ENCODE data around the gene UPF2. TPM values are rescaled to one million over a fixed set of nuclear protein-coding genes. Genes with fewer than 3 reads are reported as not detected.

UPF2 gene
- total RNA-seq, 4 donors from 2014 or later: 22.8 to 36.3 (median 26.6) TPM

DNA sequence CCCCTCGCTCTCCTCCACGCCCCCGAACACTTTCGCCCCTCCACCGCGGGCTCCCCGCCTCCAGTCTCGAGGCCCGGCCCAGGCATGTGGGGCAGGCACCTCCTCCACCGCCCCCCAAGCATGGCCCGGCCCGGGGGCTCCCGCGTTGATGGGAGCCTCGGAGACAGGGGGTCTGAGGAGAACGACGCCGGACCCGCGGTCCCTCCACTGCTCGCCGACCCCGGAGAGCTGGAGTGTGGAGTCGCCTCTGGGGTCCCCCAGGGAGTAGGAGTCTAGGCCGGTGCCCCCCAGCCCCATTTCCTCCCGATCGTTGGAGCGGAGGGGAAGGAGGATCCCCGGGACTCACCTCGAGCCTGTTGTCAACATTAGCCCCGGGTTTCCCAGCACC lies 206 bp downstream of the UPF2 start:
- peak in 1 of 2 donors; percentile 65 for TF ChIP-seq POLR2A (IDR thresholded peaks at IDR 0.05)
- TF ChIP-seq, protein P1, sequence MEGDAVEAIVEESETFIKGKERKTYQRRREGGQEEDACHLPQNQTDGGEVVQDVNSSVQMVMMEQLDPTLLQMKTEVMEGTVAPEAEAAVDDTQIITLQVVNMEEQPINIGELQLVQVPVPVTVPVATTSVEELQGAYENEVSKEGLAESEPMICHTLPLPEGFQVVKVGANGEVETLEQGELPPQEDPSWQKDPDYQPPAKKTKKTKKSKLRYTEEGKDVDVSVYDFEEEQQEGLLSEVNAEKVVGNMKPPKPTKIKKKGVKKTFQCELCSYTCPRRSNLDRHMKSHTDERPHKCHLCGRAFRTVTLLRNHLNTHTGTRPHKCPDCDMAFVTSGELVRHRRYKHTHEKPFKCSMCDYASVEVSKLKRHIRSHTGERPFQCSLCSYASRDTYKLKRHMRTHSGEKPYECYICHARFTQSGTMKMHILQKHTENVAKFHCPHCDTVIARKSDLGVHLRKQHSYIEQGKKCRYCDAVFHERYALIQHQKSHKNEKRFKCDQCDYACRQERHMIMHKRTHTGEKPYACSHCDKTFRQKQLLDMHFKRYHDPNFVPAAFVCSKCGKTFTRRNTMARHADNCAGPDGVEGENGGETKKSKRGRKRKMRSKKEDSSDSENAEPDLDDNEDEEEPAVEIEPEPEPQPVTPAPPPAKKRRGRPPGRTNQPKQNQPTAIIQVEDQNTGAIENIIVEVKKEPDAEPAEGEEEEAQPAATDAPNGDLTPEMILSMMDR (IDR thresholded peaks at IDR 0.05): no peak
- Histone ChIP-seq H3K4me1 (peaks cover 7 to 13% of the 10 kb centered on the region in 2 donors), H3K27me3 (no peaks in the 10 kb centered on the region), H3K9me3 (no peaks in the 10 kb centered on the region), H3K4me3 (replicated peaks in 1 of 3) (peak overlapping the region; percentile 81 to 93 (median 84)), H3K36me3 (no peaks in the 10 kb centered on the region), H3K27ac (peak overlapping the region; percentile 93 to 97 (median 94))
- DNase-seq: peak; percentile 24 to 40
- 4 to 5% methylated on average over 7 to 14 of the region's 31 CpGs for WGBS, 2 donors
- intact Hi-C loops (cut with DNase I): no loop called here

DNA sequence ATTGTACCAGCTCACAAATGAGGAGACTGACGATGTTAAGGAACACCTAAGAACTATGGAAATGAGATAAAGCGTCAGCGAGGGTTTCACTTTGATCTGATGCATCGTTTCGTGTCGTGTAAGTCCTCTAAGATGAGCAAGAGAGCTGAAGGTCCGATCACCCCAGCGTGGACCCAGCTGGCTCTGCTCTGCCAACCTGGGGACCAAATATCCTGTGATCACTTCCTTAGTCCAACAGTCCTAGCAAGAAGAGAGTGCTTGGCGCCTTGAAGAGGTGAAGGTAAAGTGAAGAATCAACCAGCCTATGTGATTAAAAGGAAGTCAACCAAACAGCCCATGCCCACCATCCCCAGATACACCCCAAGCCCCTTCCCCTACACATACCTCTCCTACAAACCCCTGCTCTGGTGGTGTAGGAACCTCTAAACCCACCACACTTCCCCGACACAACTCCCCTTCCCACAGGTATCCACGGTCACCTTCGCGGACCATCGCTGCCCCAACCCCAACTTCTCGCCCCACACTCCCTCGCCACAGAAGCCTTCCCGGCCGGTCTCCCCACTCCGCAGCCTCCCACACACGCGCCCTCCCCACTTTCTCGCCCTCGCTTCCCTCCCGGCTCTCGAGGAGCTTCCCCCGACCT lies 722 bp downstream of the UPF2 start:
- Histone ChIP-seq H3K4me1 (peaks cover 7 to 13% of the 10 kb centered on the region in 2 donors), H3K4me3 (replicated peaks in 1 of 3) (peak overlapping the region; percentile 81 to 93 (median 84)), H3K27ac (peak overlapping the region; percentile 93 to 97 (median 94)), H3K27me3 (no peaks in the 10 kb centered on the region), H3K36me3 (no peaks in the 10 kb centered on the region), H3K9me3 (no peaks in the 10 kb centered on the region)
- intact Hi-C loops (cut with DNase I): no loop called here
- TF ChIP-seq, protein P1 (IDR thresholded peaks at IDR 0.05): no peak
- peak in 1 of 2 donors; percentile 11 for TF ChIP-seq POLR2A (IDR thresholded peaks at IDR 0.05)
- peak; percentile 24 to 30 for DNase-seq
- WGBS, 2 donors: 0 to 1% methylated on average over 26 of the region's 26 CpGs

DNA sequence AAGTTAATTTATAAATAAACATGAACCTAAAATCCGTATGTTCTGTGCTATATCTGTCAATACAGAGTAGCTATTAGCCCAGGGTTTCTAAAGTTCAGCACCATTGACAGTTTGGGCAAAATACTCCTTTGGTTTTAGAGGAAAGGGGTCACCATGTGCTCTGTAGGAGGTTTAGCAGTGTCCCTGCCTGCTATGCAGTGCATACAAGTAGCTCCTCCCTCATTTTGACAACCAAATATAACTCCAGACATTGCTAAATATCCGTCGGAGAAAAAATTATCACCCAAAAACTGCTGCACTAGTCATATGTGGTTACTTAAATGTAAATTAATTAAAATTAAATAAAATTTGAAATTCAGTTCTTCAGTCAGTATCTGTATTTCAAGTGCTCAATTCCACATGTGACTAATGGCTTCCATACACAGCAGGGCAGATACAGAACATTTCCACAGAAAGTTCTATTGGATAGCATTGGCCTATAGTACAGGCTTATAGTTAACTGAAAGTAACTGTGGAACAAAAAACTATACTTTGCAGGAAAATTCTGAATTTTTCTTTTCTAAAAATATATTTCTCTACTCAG lies 6.4 kb downstream of the UPF2 start:
- intact Hi-C loops (cut with DNase I): no loop called here
- 85 to 90% methylated on average over 3 of the region's 3 CpGs for WGBS, 2 donors

DNA sequence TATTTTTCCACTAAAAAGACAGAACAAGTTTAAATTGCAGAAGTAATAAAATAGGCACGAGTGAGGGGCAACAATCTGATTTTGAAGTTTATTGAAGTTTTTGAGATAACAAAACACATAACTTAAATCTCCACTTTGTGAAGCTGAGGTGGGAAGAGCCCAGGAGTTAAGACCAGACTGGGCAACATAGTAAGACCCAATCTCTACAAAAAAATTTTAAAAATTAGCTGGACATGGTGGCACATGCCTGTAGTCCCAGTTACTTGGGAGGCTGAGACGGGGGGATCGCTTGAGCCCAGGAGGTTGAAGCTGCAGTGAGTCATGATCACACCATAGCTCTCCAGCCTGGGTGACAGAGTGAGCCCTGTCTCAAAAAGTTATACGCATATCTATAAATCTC lies 11.2 kb downstream of the UPF2 start:
- intact Hi-C loops (cut with DNase I): no loop called here
- TF ChIP-seq, protein P1 (IDR thresholded peaks at IDR 0.05): no peak
- TF ChIP-seq POLR2A (IDR thresholded peaks at IDR 0.05): no peak
- peaks cover 16 to 17% of the 10 kb centered on the region in 2 donors for H3K36me3 ChIP-seq

More for the DNA sequence above, 6.4 kb downstream of the UPF2 start:
- H3K27me3 ChIP-seq: no peaks in the 10 kb centered on the region
- no peaks in the 10 kb centered on the region for H3K9me3 ChIP-seq
- no peak for DNase-seq
- no peak overlapping the region for H3K27ac ChIP-seq
- peaks cover 4 to 6% of the 10 kb centered on the region in 2 donors for H3K4me1 ChIP-seq
- H3K4me3 ChIP-seq (replicated peaks in 1 of 3): no peak overlapping the region
- peaks cover 7% of the 10 kb centered on the region in 2 donors for H3K36me3 ChIP-seq
- TF ChIP-seq, protein P1 (IDR thresholded peaks at IDR 0.05): no peak
- TF ChIP-seq POLR2A (IDR thresholded peaks at IDR 0.05): no peak

DNA sequence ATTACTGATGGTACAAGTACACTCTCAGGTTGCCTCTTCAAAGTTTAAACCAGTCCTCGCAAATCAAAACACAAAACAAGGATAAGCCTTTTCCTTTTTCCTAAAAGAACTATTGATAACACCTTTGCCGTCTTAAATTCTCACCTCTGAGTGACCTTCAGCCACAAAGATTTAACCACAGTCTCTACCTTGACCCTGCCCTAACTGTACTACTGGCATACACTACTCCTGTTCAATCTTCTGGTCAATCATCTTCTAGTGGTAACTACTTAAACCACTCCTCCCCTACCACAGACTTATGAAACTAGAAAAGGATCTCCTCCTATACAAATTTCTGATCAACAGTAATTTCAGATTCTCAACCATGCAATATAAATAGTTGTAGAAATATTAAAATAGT lies 15.1 kb downstream of the UPF2 start:
- H3K27ac ChIP-seq: no peak overlapping the region
- peaks cover 9 to 10% of the 10 kb centered on the region in 2 donors for H3K36me3 ChIP-seq
- H3K9me3 ChIP-seq: no peaks in the 10 kb centered on the region
- H3K4me1 ChIP-seq: peaks cover 5 to 8% of the 10 kb centered on the region in 2 donors
- 96 to 98% methylated on average over 2 of the region's 2 CpGs for WGBS, 2 donors
- H3K27me3 ChIP-seq: no peaks in the 10 kb centered on the region
- no peak for DNase-seq
- H3K4me3 ChIP-seq (replicated peaks in 1 of 3): no peak overlapping the region
- TF ChIP-seq, protein P1 (IDR thresholded peaks at IDR 0.05): no peak
- TF ChIP-seq POLR2A (IDR thresholded peaks at IDR 0.05): no peak
- intact Hi-C loops (cut with DNase I): no loop called here

More for the DNA sequence above, 11.2 kb downstream of the UPF2 start:
- no peak overlapping the region for H3K27ac ChIP-seq
- H3K4me1 ChIP-seq: no peaks in the 10 kb centered on the region
- no peaks in the 10 kb centered on the region for H3K27me3 ChIP-seq
- WGBS, 2 donors: 96% methylated on average over 4 of the region's 4 CpGs
- no peaks in the 10 kb centered on the region for H3K9me3 ChIP-seq
- no peak overlapping the region for H3K4me3 ChIP-seq (replicated peaks in 1 of 3)
- DNase-seq: no peak

Measured in thyroid gland (tissue), 4 donors.